22Rv1 (cell line): ENCODE results near the gene ARHGAP10.

Experiments used
- H3K27ac ChIP-seq: fragments of 450-650 bp; 2 replicates; pipeline ENCODE4 v1.5.1; 2017
- ZFX ChIP-seq: fragments of 450-650 bp; IDR thresholded peaks from 2 replicates; pipeline ENCODE4 v1.6.1; 2017; ENCODE audit warnings: antibody characterized with exemption, borderline replicate concordance
- TF ChIP-seq, protein P1 (sequence below): fragments of 450-650 bp; IDR thresholded peaks from 2 replicates; pipeline ENCODE4 v1.5.1; 2017; ENCODE audit warnings: mild to moderate bottlenecking

Gene ARHGAP10

DNA sequence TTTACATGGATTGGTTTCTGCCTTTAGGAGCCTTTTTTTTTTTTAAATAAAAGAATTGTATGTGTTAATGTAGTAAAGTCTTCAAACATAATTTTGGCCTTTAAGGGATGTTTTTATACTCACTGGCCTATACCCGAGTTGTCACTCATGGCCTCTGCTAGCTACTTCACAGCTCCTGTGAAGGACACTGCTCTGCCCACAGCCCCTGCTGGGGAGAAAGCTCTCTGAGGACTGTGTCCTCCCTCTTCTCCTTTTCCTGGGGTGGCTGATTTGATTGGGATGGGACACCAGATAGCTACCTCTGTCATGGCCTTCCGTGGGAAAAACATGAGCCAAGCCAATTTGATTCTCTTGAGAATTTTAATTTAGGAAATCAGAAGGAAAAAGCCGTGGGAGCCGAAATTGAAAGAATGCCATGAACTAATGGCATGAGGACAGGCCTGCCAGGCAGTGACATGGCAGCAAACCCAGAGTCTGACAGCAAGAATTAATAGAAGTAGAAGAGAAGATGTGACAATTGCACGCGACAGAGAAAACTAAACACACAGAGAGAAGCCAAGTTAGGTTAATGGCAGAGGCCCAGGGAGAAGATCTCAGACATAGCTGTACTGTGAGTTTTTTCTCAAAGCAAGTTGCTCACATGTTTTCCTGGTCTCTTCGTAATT lies 81.4 kb downstream of the ARHGAP10 start:
- TF ChIP-seq, protein P1, sequence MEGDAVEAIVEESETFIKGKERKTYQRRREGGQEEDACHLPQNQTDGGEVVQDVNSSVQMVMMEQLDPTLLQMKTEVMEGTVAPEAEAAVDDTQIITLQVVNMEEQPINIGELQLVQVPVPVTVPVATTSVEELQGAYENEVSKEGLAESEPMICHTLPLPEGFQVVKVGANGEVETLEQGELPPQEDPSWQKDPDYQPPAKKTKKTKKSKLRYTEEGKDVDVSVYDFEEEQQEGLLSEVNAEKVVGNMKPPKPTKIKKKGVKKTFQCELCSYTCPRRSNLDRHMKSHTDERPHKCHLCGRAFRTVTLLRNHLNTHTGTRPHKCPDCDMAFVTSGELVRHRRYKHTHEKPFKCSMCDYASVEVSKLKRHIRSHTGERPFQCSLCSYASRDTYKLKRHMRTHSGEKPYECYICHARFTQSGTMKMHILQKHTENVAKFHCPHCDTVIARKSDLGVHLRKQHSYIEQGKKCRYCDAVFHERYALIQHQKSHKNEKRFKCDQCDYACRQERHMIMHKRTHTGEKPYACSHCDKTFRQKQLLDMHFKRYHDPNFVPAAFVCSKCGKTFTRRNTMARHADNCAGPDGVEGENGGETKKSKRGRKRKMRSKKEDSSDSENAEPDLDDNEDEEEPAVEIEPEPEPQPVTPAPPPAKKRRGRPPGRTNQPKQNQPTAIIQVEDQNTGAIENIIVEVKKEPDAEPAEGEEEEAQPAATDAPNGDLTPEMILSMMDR = no peak
- no peak for TF ChIP-seq ZFX
- no peak overlapping the region for H3K27ac ChIP-seq

DNA sequence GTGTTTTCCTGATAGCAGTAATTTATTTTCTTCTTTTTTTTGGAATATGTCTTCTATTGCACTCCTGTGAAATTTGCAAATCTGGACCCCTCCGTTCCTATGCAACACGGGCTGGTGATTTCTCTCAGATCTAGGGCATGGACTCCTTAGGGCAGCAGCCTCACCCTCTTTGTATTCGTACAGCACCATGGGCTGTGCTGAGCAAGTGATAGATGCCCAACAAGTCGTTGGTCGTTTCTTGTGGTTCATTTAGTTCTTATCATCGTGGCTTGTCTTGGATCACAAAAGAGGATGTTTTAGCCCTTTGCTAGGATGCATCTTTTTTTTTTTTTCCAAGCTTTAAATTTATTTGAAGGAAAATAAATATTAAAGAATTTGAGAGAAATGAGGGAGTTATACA lies 82.1 kb downstream of the ARHGAP10 start:
- TF ChIP-seq ZFX = no peak
- TF ChIP-seq, protein P1 = no peak
- no peak overlapping the region for H3K27ac ChIP-seq

DNA sequence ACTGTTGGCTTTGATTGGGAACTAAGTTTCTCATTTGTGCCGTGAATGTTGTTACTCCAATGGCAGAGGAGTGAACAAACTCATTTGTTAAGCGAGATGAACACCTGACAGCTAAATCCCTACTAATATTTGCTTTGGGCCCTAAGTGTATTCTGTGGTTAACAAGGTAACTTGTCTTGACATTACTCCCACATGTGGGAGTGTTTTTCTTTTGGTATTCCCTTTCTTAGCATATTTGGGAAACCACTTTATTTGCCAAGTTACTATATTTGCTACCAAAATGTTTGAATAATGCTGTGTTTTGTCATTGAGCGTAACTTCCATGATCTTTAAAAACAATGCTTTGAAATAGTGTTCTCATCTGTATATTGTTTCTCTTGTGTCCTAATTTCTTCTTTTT lies 82.5 kb downstream of the ARHGAP10 start:
- no peak overlapping the region for H3K27ac ChIP-seq

DNA sequence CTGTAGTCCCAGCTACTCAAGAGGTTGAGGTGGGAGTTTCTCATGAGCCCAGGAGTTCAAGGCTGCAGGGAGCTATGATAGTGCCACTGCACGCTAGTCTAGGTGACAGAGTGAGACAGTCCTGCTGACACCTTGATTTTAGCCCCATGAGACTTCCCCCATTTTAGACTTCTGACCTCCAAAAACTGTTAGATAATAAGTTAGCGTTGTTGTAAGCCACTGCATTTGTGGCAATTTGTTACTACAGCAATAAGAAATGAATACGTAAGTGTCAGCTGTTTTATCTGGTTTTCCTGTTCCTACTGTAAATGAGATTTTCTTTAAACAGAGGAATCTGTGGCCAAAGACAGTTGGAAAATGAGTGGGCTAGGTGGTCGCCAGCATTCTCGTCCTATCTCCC lies 83.9 kb downstream of the ARHGAP10 start:
- TF ChIP-seq, protein P1 = no peak
- TF ChIP-seq ZFX = no peak
- H3K27ac ChIP-seq = no peak overlapping the region

More for the DNA sequence above, 82.5 kb downstream of the ARHGAP10 start:
- TF ChIP-seq, protein P1 = no peak
- no peak for TF ChIP-seq ZFX

DNA sequence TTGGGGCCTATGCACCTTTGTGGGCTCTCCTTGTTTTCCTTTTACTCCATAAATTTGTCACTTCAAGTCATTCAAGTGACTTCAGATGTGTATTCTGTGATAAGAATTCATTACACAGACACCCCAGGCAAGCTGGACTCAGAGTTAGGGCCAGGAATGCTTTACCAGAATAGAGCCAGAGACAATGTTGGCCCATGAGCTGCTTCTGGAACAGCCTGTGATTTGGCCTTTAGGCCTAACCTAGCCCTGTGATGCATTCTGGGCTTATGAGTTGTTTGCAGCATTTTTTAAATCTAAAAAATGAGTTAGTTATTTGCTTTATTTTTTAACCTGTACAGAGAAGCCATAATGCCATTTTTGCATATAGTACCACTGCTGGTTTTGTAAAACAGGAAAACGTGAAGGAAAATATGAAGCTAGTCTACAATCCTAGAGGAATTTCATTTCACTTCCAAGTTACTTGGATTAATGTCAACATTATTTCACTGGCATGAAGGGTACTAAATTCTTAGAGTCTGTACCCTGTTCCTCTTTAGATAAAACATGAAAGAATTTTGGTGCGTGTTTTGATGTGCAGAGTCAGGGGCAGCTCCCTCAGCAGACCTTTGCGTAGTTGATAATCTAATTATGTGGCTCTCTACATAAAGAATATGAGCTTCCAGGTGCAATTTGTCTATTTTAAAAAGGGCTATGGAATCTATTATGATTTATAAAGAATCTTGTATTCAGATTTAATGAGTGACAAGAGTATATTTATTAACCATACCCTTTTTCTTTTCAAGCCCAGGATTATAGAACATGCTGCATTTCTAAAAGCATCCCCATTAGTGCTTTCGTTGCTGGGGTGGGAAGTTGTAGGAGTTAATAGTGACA lies 84.7 kb downstream of the ARHGAP10 start:
- no peak overlapping the region for H3K27ac ChIP-seq
- TF ChIP-seq, protein P1 = no peak
- TF ChIP-seq ZFX = no peak

DNA sequence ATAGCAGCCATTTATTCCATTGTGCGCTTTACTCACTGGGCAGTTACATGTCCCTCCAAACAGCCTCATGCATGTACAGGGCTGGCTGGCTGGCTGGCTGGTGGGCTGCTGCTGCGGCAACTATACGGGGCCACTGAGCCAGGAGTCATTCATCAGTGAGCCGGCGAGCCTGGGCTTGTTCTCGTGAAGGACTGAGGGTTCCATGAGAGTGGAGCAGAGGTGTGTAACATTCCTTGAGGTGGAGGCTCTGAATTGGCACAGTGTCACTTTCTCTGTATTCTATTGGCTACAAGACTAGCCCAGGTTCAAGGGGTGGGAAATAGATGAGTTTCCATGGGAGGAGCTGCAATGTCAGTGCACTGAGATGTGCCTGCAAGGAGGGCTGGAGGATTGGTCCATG lies 89.1 kb downstream of the ARHGAP10 start:
- no peak overlapping the region for H3K27ac ChIP-seq
- TF ChIP-seq, protein P1 = no peak
- TF ChIP-seq ZFX = no peak

DNA sequence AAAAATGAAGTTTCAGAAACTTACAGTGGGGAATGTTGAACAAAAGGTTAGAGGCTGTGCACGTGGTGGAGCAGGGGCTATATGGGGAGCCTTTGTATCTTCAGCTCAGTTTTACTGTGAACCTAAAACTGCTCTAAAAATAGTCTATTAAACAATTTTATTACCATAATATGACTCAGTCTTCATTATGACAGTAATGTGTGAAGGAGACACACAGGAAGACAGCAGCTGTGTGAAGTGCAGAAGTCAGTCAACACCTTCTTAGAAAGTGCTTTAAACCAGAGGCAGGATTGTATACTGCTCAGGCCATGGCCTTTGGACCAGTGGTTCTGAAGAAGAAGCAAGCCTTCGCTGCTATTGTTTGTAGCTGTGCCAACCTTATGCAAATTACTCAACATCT lies 89.7 kb downstream of the ARHGAP10 start:
- TF ChIP-seq ZFX = no peak
- TF ChIP-seq, protein P1 = no peak
- H3K27ac ChIP-seq = no peak overlapping the region
